Keratinocyte (primary cell): ENCODE measurements around the gene GLA. TPM values are rescaled to one million over a fixed set of nuclear protein-coding genes. Genes with fewer than 3 reads are reported as not detected.

Experiments
- DNase-seq: peaks from one replicate; pipeline ENCODE4 v3.0.0-alpha.2; 2011; ENCODE audit warnings: low read depth, missing footprints, low spot score
- FAIRE-seq: peaks from 2 replicates; lab custom pipeline; 2011; peaks lifted over from hg19 to GRCh38; lab: Jason Lieb, UNC
- H2AFZ ChIP-seq: 2 replicates; pipeline ENCODE4 v1.6.0; 2012; ENCODE audit warnings: low read length, control low read depth, inconsistent platforms; ENCODE audit not compliant: control insufficient read depth
- H3K27ac ChIP-seq: 2 replicates; pipeline ENCODE4 v1.5.1; 2011; ENCODE audit warnings: low read length; ENCODE audit not compliant: control insufficient read depth, insufficient read depth
- H3K27me3 ChIP-seq: 3 replicates; pipeline ENCODE4 v1.6.0; 2011; ENCODE audit warnings: low read length; ENCODE audit not compliant: control insufficient read depth, insufficient read depth; ENCODE audit errors: extremely low read depth
- H3K36me3 ChIP-seq, 2 experiments: 2 replicates in 1 of 2; 3 replicates in 1 of 2; pipeline ENCODE4 v1.5.1; 2011; ENCODE audit warnings: low read length in 2 of 2, mild to moderate bottlenecking in 1 of 2; ENCODE audit not compliant: control insufficient read depth in 2 of 2, insufficient read depth in 2 of 2; ENCODE audit errors: extremely low read depth in 1 of 2
- H3K4me1 ChIP-seq: 3 replicates; pipeline ENCODE4 v1.5.1; 2011; ENCODE audit warnings: low read length; ENCODE audit not compliant: control insufficient read depth, insufficient read depth; ENCODE audit errors: extremely low read depth
- H3K4me2 ChIP-seq: 3 replicates; pipeline ENCODE4 v1.6.0; 2011; ENCODE audit warnings: low read depth, low read length; ENCODE audit not compliant: control insufficient read depth, insufficient read depth; ENCODE audit errors: extremely low read depth
- H3K4me3 ChIP-seq, 3 experiments: fragments of 200-600 bp in 1 of 3; sonication (generic) in 1 of 3; 2 replicates in 2 of 3; 3 replicates in 1 of 3; pipeline ENCODE4 v1.5.1; 2011 to 2016; ENCODE audit warnings: low read length in 3 of 3, mild to moderate bottlenecking in 3 of 3, control low read depth in 2 of 3, inconsistent platforms in 1 of 3, low read depth in 1 of 3, mixed read lengths in 1 of 3, mixed run types in 1 of 3, moderate library complexity in 1 of 3; ENCODE audit not compliant: control insufficient read depth in 2 of 3, insufficient read depth in 2 of 3; ENCODE audit errors: extremely low read depth in 1 of 3
- H3K79me2 ChIP-seq: 2 replicates; pipeline ENCODE4 v1.6.0; 2012; ENCODE audit warnings: low read length; ENCODE audit not compliant: control insufficient read depth, insufficient read depth
- H3K9ac ChIP-seq: 3 replicates; pipeline ENCODE4 v1.6.0; 2011; ENCODE audit warnings: low read length; ENCODE audit not compliant: control insufficient read depth, insufficient read depth; ENCODE audit errors: extremely low read depth
- H3K9me1 ChIP-seq: 3 replicates; pipeline ENCODE4 v1.6.0; 2011; ENCODE audit warnings: low read length; ENCODE audit not compliant: control insufficient read depth, insufficient read depth; ENCODE audit errors: extremely low read depth
- H3K9me3 ChIP-seq: 2 replicates; pipeline ENCODE4 v1.5.1; 2012; ENCODE audit warnings: low read depth, low read length; ENCODE audit not compliant: control insufficient read depth
- H4K20me1 ChIP-seq: 3 replicates; pipeline ENCODE4 v1.6.0; 2011; ENCODE audit warnings: low read length; ENCODE audit not compliant: control insufficient read depth, insufficient read depth; ENCODE audit errors: extremely low read depth
- CTCF ChIP-seq, 3 experiments: IDR thresholded peaks in 1 of 3; conservative IDR thresholded peaks in 1 of 3; optimal IDR thresholded peaks in 1 of 3; 2 replicates in 2 of 3; 3 replicates in 1 of 3; pipeline versions ENCODE3 to v1.5.1; 2011; ENCODE audit warnings: low read length in 3 of 3, mild to moderate bottlenecking in 3 of 3, moderate library complexity in 2 of 3, control low read depth in 1 of 3, inconsistent platforms in 1 of 3; ENCODE audit not compliant: insufficient read depth in 2 of 3; ENCODE audit errors: extremely low read depth in 1 of 3
- EZH2 ChIP-seq: IDR thresholded peaks from one replicate; pipeline ENCODE4 v1.6.1; 2012; ENCODE audit warnings: inconsistent platforms, mild to moderate bottlenecking, low read length, moderate library complexity
- dilution Hi-C: fragments of 300-500 bp; cut with MboI; formaldehyde crosslinking; loops from one replicate; pipeline ENCODE4 v1.7.0; 2020; ENCODE audit warnings: low sequenced_read_pairs; ENCODE audit not compliant: extremely low pct_ligation_motif_present
- polyA plus RNA-seq, 5 experiments: library from polyadenylated mRNA; depleted of rRNA in 3 of 5; stranded (reverse) in 3 of 5; stranded (forward) in 1 of 5; unstranded in 1 of 5; fragments of >200 nt; gene quantifications; 1 replicate in 1 of 5; 2 replicates in 3 of 5; 3 replicates in 1 of 5; pipeline versions ENCODE4 v1.2.1 to v1.2.3, GENCODE V29; 2011 to 2012; ENCODE audit warnings: missing spikeins in 2 of 5, low read depth in 1 of 5, low replicate concordance in 1 of 5

The GLA gene
- polyA plus RNA-seq, 1 donor (not counting 4 experiments of a cell fraction or from before 2014, with no cell fraction given) = 62.1 TPM

GRCh38 chrX:101450961-101451360 lies 43.2 kb upstream of the GLA start:
- Histone ChIP-seq H3K9me1 (no peaks in the 10 kb centered on the region), H3K27me3 (no peaks in the 10 kb centered on the region), H2AFZ (no peak overlapping the region), H3K4me3 (no peak overlapping the region), H4K20me1 (no peaks in the 10 kb centered on the region), H3K9ac (no peak overlapping the region), H3K27ac (no peak overlapping the region), H3K4me1 (no peaks in the 10 kb centered on the region), H3K79me2 (no peaks in the 10 kb centered on the region), H3K9me3 (no peaks in the 10 kb centered on the region), H3K36me3 (no peaks in the 10 kb centered on the region), H3K4me2 (no peak overlapping the region)
- no peak for DNase-seq
- dilution Hi-C loops = no loop called here
- TF ChIP-seq EZH2 = no peak
- TF ChIP-seq CTCF (optimal IDR thresholded peaks at IDR 0.05 in 1 of 3, IDR thresholded peaks at IDR 0.05 in 1 of 3, conservative IDR thresholded peaks at IDR 0.05 in 1 of 3; ENCODE audit: extremely low read depth in 1 of 3, insufficient read depth in 2 of 3, low read length in 3 of 3) = no peak
- FAIRE-seq = no peak

DNA sequence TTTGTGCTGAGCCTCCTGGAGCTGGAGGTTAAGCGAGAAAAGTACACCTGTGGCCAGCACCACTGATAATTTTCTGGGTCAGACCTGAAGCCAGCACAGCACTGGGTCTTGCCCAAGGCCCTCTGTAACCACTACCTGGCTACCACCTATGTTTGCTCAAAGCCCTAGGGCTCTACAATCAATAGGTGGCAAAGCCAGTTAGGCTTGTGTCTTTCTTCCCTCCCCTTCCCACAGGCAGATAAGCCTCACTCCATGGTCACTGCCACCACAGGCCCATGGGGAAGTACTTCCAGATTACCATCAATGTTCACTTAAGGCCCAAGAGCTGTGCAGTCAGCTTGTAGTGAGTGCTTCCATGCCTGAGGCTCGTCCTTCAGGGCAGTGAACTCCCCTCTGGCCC lies 42.4 kb upstream of the GLA start:
- H3K4me3 ChIP-seq = no peak overlapping the region
- no peaks in the 10 kb centered on the region for H3K79me2 ChIP-seq
- H3K4me1 ChIP-seq = no peaks in the 10 kb centered on the region
- no peak overlapping the region for H3K4me2 ChIP-seq
- no peaks in the 10 kb centered on the region for H3K27me3 ChIP-seq
- H3K9me1 ChIP-seq = no peaks in the 10 kb centered on the region
- no peaks in the 10 kb centered on the region for H3K36me3 ChIP-seq
- H3K9me3 ChIP-seq = no peaks in the 10 kb centered on the region
- no peak overlapping the region for H3K27ac ChIP-seq
- H4K20me1 ChIP-seq = no peaks in the 10 kb centered on the region
- no peak for DNase-seq
- FAIRE-seq = no peak
- H3K9ac ChIP-seq = no peak overlapping the region
- no peak for TF ChIP-seq EZH2
- H2AFZ ChIP-seq = no peak overlapping the region
- dilution Hi-C loops = no loop called here

DNA sequence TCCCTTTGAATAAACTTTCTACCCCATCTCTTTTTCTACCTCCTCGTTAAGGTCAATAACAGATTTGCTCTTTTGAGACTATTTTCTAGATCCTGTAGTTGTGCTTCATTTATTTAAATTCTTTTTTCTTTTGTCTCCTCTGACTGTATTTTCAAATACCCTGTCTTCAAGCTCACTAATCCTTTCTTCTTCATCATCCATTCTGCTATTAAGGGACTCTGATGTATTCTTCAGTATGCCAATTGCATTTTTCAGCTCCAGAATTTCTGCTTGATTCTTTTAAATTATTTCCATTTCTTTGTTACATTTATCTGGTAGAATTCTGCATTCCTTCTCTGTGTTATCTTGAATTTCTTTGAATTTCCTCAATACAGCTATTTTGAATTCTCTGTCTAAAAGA lies 41.6 kb upstream of the GLA start:
- dilution Hi-C loops = no loop called here

More for the DNA sequence above, 41.6 kb upstream of the GLA start:
- no peak overlapping the region for H3K4me2 ChIP-seq
- DNase-seq = no peak
- no peaks in the 10 kb centered on the region for H3K79me2 ChIP-seq
- H3K9me3 ChIP-seq = no peaks in the 10 kb centered on the region
- H3K4me1 ChIP-seq = no peaks in the 10 kb centered on the region
- H4K20me1 ChIP-seq = no peaks in the 10 kb centered on the region
- no peak overlapping the region for H3K9ac ChIP-seq
- H3K4me3 ChIP-seq = no peak overlapping the region
- no peak overlapping the region for H3K27ac ChIP-seq
- no peak overlapping the region for H2AFZ ChIP-seq
- no peaks in the 10 kb centered on the region for H3K36me3 ChIP-seq
- TF ChIP-seq CTCF (optimal IDR thresholded peaks at IDR 0.05 in 1 of 3, IDR thresholded peaks at IDR 0.05 in 1 of 3, conservative IDR thresholded peaks at IDR 0.05 in 1 of 3; ENCODE audit: extremely low read depth in 1 of 3, insufficient read depth in 2 of 3, low read length in 3 of 3) = no peak
- no peak for TF ChIP-seq EZH2
- no peaks in the 10 kb centered on the region for H3K9me1 ChIP-seq
- FAIRE-seq = no peak
- no peaks in the 10 kb centered on the region for H3K27me3 ChIP-seq
